HG03108 (cell line): Measurements from ENCODE around the gene JAK1.
A peak's percentile ranks its signal among the peaks of the same experiment; 100 is the strongest.

Experiments
- ATAC-seq: cut with Tn5 transposase; IDR thresholded peaks from one replicate; pipeline ENCODE4 v1.9.1; 2021; ENCODE audit warnings: moderate library complexity; ENCODE audit not compliant: unreplicated experiment

The JAK1 gene

GRCh38 chr1:64873576-64873975 lies 92.8 kb downstream of the JAK1 start:
- no peak for ATAC-seq

GRCh38 chr1:64872067-64872466 lies 94.3 kb downstream of the JAK1 start:
- ATAC-seq = no peak

GRCh38 chr1:64871256-64871655 lies 95.1 kb downstream of the JAK1 start:
- ATAC-seq = no peak

- no peak for ATAC-seq
These were observed 99.1 kb downstream of the JAK1 start for GRCh38 chr1:64867266-64867665.

GRCh38 chr1:64866689-64867088 lies 99.7 kb downstream of the JAK1 start:
- no peak for ATAC-seq

GRCh38 chr1:64865105-64865757 lies 101.1 kb downstream of the JAK1 start:
- no peak for ATAC-seq

DNA sequence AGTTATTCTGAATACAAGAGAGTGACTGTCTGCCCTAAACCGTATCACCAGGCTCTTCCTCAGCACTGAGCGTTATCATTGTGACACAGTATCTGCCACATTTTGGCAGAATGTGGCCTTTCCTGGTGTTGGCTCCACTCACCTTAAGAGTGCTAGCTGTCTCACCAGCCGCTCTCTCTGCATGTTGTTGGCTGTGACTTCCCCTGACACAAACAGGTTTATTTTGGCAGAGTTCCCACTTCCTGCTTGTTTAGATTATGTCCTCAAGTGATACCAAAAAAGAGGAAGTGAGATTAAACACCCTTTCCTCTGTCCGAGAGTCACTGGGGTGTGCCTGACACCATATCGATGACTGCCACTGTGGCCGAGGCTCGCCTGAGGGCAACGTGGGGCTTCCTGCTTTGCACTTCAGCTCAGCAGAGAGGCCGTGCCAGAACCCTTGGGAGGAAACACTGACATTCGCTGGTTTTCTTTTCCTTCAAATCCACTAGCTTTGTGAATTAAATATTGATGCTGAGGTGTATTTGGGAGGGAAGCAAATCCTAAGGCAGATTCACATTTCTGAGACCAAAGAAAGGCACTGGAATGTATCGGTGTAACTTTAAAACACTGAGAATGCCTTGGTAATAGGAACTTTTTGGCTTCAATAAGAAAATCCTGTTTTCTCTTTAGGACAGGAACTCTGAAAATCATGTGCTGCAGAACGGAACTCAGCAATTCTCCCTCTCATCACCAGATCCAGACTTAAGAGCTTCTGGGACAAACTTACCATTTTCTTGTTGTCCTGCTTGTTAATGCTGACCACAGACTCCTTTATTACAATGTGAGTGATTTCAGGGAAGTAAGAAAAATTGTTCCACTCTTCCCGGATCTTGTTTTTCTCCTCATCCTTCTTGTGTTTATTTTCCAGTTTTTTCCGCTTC lies 102.1 kb downstream of the JAK1 start:
- peak; percentile 99 for ATAC-seq

GRCh38 chr1:64861611-64862010 lies 104.7 kb downstream of the JAK1 start:
- no peak for ATAC-seq

- no peak for ATAC-seq
These were observed 109.0 kb downstream of the JAK1 start for GRCh38 chr1:64857347-64857746.

GRCh38 chr1:64856553-64856952 lies 109.8 kb downstream of the JAK1 start:
- ATAC-seq = no peak

GRCh38 chr1:64855557-64855956 lies 110.8 kb downstream of the JAK1 start:
- ATAC-seq = no peak

DNA sequence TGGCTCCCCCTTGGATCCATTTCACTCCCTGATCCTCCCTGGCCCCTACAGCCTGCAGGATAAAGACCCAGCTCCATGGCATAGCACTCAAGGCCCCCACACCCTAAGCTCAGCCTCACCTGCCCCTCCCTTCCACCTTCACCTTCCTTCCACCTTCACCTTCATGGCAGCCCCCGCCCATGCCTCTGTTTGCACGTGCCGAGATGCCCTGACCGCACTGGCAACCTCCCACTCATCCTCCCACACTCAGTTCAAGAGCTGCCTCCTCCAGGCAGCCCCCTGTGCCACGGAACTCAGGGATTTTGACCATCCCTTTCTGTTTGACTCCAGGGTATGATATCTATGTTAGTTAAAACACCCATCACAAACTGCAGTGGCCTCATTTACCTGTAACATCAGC lies 111.7 kb downstream of the JAK1 start:
- ATAC-seq = no peak

DNA sequence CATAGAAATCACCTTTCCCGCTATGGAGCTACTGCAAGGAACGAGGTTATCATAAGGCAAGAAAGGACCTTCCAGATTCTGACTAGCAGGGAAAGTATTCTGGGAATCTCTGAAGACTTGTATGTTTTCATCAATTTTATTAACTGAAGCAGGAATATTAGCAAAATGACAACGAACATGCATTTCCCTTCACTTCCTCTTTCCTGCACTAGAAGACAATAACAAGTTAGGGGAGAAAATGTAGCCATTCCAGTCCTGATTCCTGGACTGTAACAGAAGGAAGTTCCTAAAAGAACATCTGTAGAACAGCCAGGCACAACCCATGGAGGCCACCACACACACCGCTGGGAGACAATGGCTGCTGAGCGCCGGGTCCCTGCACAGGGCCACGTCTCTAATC lies 114.7 kb downstream of the JAK1 start:
- no peak for ATAC-seq

DNA sequence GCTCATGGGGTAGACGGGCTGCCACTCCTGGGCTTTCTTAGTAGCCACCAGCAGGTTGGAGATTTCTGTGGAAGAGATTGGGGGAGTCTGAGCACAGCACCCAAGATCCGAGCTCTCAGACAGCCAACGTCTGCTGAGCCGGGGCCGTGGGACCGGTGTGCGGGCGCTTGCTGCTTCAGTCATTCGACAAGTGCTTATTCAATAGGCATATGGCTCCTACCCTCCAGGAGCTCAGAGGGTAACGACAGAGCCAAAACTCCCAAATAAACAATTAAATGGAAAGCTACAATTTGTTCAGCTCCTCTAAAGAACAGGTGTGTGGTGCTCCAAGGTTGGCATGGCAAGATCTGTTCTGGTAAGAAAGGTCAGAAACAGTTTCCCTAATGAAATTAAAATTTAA lies 115.5 kb downstream of the JAK1 start:
- ATAC-seq = no peak

DNA sequence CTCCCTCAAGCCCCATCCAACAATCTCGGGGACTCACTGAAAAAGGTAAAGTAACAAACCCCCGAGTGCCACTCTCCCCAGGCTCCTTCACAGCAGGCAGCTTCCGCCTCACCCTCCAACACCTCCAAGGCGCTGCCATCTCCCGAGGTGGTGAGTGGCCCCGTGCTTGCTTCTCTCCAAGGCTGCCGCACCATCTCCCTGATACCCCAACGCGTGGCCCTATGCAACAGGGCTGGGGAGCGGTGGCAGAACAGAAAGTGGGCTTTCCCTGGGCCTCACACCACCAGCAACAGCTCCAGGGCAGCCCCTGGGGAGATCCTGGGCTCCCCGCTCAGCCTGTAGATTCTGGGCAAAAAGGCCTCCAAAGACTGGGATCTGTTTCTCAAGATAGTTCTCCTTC lies 116.4 kb downstream of the JAK1 start:
- no peak for ATAC-seq

GRCh38 chr1:64848803-64849202 lies 117.5 kb downstream of the JAK1 start:
- no peak for ATAC-seq

DNA sequence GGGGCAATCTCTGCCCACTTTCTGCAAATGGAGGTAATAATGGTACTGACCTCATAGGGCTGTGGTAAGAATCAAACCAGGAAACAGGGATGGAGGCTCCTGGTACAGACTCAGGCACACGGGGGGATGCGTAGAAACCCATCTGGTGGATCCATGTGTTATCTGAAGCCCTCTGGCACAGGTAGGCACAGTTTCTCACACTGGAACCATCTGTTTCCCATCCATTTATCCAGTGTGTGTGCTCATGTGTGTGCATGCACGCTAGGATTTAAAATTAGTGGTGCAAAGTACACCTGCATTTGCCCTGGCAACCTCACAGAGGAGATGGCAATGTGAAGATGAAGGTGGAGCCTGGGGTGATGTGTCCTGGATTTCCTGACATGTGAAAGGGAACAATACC lies 118.2 kb downstream of the JAK1 start:
- ATAC-seq = no peak

- ATAC-seq = no peak
These were observed 118.7 kb downstream of the JAK1 start for GRCh38 chr1:64847666-64848065.

DNA sequence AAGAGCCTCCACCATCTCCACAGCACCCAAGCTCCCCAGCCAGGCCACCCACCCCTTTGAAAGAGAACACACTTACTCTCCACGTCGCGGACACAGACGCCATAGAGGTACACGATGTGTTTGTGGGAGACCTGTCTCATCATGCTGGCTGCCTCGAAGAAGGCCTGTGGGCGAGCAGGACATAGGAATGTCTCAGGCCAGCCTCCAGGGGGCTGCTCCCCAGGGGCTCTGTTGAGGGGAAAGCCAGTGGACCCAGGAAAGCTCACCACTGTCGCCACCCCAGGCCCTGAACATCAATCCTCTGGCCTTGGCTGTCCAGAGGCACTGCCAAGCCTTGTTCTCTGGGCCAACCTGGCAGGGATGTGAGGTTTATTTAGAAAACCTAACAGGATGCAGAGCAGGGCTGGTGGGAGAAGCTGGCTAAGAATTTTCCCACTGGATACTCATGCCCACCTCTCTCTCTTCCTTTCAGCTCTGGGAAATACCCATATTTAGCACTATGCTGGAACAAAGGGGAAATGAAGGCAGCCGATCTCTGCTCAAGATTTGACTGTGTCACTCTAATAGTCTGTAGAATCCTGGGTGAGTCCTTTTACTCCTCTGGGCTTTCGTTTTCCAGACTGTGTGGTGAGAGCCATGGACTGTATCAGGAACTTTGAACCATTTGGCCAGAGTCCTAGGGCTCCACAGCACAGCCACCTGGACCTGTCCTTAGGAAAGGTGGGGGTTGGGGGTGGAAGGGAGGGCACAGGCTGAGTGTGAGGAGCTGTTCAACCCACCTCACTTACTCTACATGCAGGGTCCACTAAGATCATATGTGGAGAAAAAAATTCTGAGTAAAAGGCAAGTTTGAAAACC lies 119.5 kb downstream of the JAK1 start:
- no peak for ATAC-seq

DNA sequence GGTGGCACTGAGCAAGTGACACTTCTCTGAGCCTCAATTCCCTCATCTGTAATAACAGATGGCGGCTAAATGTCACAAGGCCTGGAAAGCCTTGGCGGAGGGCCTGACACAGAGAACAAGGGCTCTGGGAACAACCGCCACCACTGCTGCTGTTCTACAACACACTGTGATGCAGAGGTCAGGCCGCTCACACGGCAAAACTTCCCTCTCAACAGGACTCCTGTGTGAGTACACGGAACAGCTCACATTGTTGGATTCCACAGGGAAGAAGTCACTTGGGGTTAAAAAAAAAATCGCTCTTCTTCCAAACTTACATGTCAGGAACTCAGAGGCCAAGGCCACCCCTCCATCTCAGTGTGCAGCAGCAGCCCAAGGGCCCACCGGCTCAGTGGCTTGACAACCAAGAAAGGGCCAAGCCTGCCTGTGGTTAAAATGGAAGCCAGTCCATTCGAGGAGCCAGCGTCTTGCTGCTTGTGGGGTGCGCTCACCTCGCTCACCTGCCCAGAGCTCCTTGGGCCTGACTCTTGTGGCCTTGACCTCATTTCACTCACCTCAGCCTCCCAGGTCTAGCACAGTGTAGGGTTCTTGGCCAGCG lies 120.4 kb downstream of the JAK1 start:
- ATAC-seq = no peak

DNA sequence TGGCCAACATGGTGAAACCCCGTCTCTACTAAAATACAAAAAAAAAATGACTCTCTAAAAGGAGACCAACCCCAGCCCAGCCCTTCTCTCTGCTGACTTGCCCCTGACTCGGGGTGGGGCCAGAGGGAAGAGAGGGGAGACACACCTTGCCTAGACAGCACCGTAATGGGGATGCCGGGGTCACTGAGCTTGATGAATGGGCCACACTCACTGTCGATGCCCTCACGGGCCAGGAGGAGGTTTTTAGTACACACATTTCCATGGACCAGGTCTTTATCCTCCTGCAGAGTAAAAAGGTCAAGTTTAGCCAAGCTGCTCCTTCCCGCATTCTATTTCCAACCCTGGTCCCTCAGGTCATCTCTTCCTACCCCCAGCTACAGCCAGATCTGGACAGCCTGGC lies 121.7 kb downstream of the JAK1 start:
- ATAC-seq = no peak
